Activated gamma-delta T cell (primary cell): ENCODE data around the gene SLC7A9.
"Not testable (repeated sequence)": the region's sequence is repeated elsewhere in the genome, so short reads cannot be mapped to it uniquely, and the experiment has no call there.

Experiments
- DNase-seq: peaks from one replicate; lab custom pipeline; 2025; lab: John Stamatoyannopoulos, UW

SLC7A9 gene

DNA sequence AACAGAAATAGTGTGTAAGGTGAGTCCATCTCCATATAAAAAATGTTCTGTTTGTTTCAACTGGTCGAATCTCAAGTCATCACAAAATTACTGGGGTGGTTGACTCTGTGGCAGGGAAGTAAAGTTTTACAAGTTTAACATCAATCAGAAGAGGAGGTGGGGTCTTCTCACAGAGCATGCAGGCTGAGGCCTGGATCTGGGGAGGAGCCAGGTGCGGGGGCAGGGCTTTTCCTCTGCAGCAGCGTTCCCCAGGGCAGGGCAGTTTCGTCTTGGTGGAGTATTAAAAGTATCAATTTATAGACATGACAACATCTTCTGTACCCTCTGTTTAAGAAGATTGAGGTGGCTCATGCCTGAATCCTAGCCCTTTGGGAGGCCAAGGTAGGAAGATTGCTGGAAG is 68.8 kb downstream of the SLC7A9 start:
- DNase-seq: no peak

DNA sequence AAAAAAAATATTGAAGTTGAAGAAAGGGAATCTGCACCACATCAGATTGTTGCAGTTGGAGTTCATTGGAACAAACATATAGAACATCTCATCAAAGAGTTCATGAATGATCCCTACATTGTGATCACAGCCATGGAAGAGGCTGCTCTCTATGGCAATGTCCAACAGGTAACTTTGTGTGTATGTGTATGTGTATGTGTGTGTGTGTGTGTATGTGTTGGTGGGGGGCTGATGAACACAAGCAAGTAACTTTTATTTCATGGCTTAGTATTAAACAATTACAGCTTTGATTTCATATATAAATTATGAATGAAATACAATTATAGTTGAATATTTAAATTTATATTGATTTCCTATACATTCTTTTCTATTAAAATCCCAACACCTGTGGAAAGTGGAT is 69.4 kb downstream of the SLC7A9 start:
- no peak for DNase-seq

DNA sequence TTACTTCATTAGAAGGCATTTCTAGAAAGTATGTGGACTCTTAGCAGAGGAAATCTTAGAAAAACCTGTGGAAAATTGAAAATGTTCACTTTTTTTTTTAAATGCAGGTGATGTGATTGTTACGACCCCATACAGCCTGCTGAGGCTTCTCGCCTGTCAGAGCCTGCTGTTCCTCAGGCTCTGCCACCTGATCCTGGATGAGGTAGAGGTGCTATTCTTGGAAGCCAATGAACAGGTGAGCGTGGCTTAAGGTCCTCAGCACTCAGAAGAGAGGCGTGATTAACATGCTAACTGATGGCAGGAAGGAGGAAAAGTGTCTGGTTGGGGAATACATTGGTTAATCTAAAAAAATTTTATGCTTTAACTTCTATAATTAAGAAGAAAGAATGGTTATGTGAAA is 71.4 kb downstream of the SLC7A9 start:
- DNase-seq: no peak

DNA sequence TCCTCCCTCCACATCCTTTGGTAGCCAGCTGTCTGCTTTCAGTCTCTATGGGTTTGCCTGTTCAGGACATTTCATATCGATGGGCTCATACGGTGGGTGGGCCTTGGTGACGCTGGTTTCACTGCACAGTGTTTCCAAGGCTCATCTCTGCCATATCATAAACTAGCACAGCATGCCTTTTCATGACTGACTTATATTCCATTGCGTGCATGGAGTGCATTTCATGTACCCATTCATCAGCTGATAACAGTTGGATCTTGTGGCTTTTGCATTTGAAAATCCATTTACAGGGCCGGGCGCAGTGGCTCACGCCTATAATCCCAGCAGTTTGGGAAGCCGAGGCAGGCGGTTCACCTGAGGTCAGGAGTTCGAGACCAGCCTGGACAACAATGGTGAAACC is 80.1 kb downstream of the SLC7A9 start:
- no peak for DNase-seq

DNA sequence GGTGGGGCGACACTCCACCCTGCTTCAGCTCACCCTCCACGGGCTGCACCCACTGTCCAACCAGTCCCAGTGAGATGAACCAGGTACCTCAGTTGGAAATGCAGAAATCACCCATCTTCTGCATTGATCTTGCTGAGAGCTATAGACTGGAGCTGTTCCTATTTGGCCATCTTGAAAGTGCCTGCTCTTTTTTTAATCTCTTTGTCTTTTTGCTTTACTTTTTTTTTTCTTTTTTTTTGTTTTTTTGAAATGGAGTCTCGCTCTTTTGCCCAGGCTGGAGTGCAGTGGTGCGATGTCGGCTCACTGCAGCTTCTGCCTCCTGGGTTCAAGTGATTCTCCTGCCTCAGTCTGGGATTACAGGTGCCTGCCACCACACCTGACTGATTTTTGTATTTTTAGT is 81.7 kb downstream of the SLC7A9 start:
- DNase-seq: not testable (repeated sequence)

DNA sequence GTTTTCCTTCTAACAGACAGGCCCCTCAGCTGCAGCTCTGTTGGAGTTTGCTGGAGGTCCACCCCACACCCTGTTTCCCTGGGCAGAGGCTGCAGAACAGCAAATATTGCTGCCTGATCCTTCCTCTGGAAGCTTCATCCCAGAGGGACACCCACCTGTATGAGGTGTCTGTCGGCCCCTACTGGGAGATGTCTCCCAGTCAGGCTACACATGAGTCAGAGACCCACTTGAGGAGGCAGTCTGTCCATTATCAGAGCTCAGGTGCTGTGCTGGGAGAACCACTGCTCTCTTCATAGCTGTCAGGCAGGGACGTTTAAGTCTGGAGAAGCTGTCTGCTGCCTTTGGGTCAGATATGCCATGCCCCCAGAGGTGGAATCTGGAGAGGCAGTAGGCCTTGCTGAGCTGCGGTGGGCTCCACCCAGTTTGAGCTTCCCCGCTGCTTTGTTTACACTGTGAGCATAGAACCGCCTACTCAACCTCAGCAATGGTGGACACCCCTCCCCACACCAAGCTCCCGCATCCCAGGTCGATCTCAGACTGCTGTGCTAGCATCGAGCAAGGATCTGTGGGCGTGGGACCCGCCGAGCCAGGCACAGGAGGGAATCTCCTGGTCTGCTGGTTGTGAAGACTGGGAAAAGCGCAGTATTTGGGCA is 82.3 kb downstream of the SLC7A9 start:
- not testable (repeated sequence) for DNase-seq

DNA sequence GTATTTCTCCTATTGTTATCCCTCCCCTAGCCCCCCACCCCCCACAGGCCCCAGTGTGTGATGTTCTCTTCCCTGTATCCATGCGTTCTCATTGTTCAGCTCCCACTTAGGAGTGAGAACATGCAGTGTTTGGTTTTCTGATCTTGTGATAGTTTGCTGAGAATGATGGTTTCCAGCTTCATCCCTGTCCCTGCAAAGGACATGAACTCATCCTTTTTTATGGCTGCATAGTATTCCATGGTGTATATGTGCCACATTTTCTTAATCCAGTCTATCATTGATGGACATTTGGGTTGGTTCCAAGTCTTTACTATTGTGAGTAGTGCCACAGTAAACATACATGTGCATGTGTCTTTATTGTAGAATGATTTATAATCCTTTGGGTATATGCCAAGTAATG is 87.5 kb downstream of the SLC7A9 start:
- DNase-seq: not testable (repeated sequence)

DNA sequence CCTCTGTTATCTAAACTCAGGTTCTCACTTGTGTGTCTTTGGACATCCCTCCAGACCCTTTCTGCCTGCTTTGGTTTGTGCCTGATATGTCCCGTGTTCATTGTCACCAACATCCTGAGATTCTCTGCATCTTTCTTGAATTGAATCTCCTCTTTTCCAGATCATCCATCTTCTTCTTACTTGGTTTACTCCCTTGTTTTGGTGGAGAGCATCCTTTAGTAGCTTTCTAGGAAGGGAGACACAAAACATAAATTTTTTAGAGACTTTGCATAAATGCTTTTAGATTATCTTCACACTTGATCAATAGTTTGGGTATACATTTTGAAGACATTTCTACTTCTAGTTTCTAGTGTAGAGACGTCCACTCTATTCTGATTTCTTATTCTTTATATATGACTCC is 88.3 kb downstream of the SLC7A9 start:
- no peak for DNase-seq
